ENCODE results near the gene AFTPH. TPM values are rescaled to one million over a fixed set of nuclear protein-coding genes. Genes with fewer than 3 reads are reported as not detected.

Gene AFTPH
- total and polyA plus RNA-seq, 9 of the 15 experiments (the other 6 are each of a cell fraction or from before 2014, with no cell fraction given), result 8.0 to 26.2 (median 13.8) TPM

- Histone ChIP-seq H3K27ac (ENCODE audit: extremely low read depth, low read depth, low read length) (no peak overlapping the region), H2AFZ (ENCODE audit: low read depth, low read length) (no peak overlapping the region), H3K36me3 (ENCODE audit: control insufficient read depth, insufficient read depth, low read length) (no peaks in the 10 kb centered on the region), H4K20me1 (replicated peaks; ENCODE audit: control insufficient read depth, insufficient read depth, low read length) (no peaks in the 10 kb centered on the region), H3K9ac (ENCODE audit: insufficient read depth in 1 of 2, low read depth in 2 of 2, low read length in 2 of 2) (no peak overlapping the region), H3K27me3 (ENCODE audit: control insufficient read depth in 2 of 2, insufficient read depth in 2 of 2, low read length in 2 of 2) (peaks cover 12 to 13% of the 10 kb centered on the region in 2 experiments), H3K79me2 (ENCODE audit: control insufficient read depth, insufficient read depth, low read length) (no peaks in the 10 kb centered on the region), H3K4me1 (replicated peaks in 1 of 2; ENCODE audit: control insufficient read depth in 2 of 2, insufficient read depth in 2 of 2, low read length in 2 of 2) (no peaks in the 10 kb centered on the region), H3K9me1 (ENCODE audit: control insufficient read depth, insufficient read depth, low read length) (no peaks in the 10 kb centered on the region), H3K4me2 (ENCODE audit: insufficient read depth, low read length) (no peak overlapping the region), H3K9me3 (replicated peaks; ENCODE audit: control insufficient read depth, insufficient read depth, low read depth, low read length) (no peaks in the 10 kb centered on the region), H3K4me3 (no peak overlapping the region)
- ATAC-seq (no peak), DNase-seq (ENCODE audit: extremely low read depth in 1 of 4, low spot score in 3 of 4) (no peak), FAIRE-seq (no peak)
- 2% methylated on average over 7 of the region's 7 CpGs for WGBS (ENCODE audit: insufficient coverage, low coverage, missing lambda C conversion rate)
- ChIA-PET CTCF (ENCODE audit: low intra/inter-chr PET ratio) (no interaction called here), POLR2A (interaction anchor here (0.6 kb wide), 1 partner anchor 463 kb away, joined by 3 read pairs; no protein-coding TSS in a partner anchor)
- in situ Hi-C loops (cut with MboI) (no loop called here), intact Hi-C loops (cut with micrococcal nuclease) (no loop called here)
- no TSS peak for BruUV-seq (replicated peaks)
- TF ChIP-seq, protein P1, sequence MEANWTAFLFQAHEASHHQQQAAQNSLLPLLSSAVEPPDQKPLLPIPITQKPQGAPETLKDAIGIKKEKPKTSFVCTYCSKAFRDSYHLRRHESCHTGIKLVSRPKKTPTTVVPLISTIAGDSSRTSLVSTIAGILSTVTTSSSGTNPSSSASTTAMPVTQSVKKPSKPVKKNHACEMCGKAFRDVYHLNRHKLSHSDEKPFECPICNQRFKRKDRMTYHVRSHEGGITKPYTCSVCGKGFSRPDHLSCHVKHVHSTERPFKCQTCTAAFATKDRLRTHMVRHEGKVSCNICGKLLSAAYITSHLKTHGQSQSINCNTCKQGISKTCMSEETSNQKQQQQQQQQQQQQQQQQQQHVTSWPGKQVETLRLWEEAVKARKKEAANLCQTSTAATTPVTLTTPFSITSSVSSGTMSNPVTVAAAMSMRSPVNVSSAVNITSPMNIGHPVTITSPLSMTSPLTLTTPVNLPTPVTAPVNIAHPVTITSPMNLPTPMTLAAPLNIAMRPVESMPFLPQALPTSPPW (CRISPR knock-in tag; IDR thresholded peaks at IDR 0.05), result no peak
- TF ChIP-seq, protein P2, sequence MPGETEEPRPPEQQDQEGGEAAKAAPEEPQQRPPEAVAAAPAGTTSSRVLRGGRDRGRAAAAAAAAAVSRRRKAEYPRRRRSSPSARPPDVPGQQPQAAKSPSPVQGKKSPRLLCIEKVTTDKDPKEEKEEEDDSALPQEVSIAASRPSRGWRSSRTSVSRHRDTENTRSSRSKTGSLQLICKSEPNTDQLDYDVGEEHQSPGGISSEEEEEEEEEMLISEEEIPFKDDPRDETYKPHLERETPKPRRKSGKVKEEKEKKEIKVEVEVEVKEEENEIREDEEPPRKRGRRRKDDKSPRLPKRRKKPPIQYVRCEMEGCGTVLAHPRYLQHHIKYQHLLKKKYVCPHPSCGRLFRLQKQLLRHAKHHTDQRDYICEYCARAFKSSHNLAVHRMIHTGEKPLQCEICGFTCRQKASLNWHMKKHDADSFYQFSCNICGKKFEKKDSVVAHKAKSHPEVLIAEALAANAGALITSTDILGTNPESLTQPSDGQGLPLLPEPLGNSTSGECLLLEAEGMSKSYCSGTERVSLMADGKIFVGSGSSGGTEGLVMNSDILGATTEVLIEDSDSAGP (CRISPR knock-in tag; IDR thresholded peaks at IDR 0.05), result no peak
- TF ChIP-seq REST (IDR thresholded peaks at IDR 0.05; ENCODE audit: borderline replicate concordance) (no peak), REST (CRISPR knock-in tag; IDR thresholded peaks at IDR 0.05; ENCODE audit: low read depth) (no peak), MEIS2 (IDR thresholded peaks at IDR 0.05; ENCODE audit: partially characterized antibody) (no peak), HEY1 (CRISPR knock-in tag; IDR thresholded peaks at IDR 0.05; ENCODE audit: borderline replicate concordance) (no peak)
Observed at GRCh38 chr2:64516651-64517510, 7.2 kb upstream of the AFTPH start.

Data from K562 (cell line).